ENCODE measurements around the gene PPP2R2B.

The PPP2R2B gene

DNA sequence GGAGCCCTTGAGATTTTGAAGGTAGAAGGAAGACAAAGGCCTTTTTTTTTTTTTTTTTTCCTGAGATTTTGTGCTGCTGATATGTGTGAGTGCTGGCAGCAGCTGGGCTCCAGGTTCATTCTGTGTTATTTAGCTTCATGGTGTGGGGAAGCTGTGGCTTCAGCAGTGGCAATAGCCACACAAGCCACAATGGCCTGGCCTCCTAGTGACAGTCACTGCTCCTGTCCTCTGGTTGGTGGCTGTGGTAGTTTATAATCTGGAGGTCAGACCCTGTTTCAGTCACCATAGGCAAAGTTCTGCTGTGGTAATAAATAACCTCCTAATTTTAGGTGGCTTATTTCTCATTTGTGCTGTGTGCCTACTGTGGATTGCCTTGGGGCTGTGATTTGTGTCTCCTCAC is 334.3 kb downstream of the PPP2R2B start:
- TF ChIP-seq, protein P1, sequence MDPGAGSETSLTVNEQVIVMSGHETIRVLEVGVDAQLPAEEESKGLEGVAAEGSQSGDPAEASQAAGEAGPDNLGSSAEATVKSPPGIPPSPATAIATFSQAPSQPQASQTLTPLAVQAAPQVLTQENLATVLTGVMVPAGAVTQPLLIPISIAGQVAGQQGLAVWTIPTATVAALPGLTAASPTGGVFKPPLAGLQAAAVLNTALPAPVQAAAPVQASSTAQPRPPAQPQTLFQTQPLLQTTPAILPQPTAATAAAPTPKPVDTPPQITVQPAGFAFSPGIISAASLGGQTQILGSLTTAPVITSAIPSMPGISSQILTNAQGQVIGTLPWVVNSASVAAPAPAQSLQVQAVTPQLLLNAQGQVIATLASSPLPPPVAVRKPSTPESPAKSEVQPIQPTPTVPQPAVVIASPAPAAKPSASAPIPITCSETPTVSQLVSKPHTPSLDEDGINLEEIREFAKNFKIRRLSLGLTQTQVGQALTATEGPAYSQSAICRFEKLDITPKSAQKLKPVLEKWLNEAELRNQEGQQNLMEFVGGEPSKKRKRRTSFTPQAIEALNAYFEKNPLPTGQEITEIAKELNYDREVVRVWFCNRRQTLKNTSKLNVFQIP (CRISPR knock-in tag; IDR thresholded peaks at IDR 0.05; ENCODE audit: borderline replicate concordance, low read depth), result no peak
- TF ChIP-seq ZFP3 (CRISPR knock-in tag; IDR thresholded peaks at IDR 0.05) (no peak), OSR1 (CRISPR knock-in tag; IDR thresholded peaks at IDR 0.05) (no peak)
- TF ChIP-seq, protein P2, sequence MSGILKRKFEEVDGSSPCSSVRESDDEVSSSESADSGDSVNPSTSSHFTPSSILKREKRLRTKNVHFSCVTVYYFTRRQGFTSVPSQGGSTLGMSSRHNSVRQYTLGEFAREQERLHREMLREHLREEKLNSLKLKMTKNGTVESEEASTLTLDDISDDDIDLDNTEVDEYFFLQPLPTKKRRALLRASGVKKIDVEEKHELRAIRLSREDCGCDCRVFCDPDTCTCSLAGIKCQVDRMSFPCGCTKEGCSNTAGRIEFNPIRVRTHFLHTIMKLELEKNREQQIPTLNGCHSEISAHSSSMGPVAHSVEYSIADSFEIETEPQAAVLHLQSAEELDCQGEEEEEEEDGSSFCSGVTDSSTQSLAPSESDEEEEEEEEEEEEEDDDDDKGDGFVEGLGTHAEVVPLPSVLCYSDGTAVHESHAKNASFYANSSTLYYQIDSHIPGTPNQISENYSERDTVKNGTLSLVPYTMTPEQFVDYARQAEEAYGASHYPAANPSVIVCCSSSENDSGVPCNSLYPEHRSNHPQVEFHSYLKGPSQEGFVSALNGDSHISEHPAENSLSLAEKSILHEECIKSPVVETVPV (CRISPR knock-in tag; IDR thresholded peaks at IDR 0.05), result no peak
- no peak for ATAC-seq

DNA sequence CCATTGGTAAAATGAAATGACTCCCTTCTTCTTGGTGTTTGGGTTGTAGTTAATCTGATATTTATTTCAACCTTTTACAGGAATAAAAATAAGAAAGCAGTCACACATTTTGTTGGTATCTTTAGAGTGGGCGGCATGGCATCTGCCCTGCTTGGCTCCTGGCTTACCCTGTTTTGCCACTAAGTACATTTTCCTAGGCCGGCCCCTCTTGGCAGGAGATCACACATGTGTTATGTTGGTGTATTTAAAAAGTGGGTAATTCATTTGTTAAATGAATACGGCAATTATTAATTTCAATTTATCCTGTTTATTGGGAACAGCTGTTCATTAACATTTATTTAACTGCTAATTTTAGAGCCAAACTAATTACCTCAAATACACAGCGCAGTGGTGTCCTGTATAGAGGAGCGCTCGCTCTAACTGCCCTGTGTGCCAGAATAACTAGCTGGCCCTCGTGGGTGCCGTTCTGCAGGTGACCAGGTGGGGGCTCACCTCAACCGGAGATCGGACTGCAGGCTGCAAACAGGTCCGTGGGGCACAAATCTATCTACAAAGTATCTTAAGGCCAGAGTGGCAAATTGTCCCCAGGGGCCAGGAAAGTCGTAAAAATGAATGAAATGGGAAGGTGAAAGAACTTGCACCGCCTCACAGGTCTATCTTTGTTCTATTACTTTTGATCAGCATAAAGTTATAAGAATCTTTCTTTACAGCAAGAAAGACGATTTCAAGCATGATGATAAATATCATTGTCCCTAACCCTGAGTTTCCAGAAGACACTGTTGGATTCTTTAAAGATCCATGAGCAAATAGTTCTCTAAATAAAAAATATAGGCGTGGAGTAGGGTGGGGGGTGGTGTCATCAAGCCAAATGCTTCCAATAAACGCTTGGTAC is 336.4 kb downstream of the PPP2R2B start:
- ATAC-seq, result peak; percentile 99
- TF ChIP-seq, protein P2 (CRISPR knock-in tag; IDR thresholded peaks at IDR 0.05), result no peak
- TF ChIP-seq CSDC2 (CRISPR knock-in tag; IDR thresholded peaks at IDR 0.05) (no peak), SNAI2 (CRISPR knock-in tag; IDR thresholded peaks at IDR 0.05) (no peak)

DNA sequence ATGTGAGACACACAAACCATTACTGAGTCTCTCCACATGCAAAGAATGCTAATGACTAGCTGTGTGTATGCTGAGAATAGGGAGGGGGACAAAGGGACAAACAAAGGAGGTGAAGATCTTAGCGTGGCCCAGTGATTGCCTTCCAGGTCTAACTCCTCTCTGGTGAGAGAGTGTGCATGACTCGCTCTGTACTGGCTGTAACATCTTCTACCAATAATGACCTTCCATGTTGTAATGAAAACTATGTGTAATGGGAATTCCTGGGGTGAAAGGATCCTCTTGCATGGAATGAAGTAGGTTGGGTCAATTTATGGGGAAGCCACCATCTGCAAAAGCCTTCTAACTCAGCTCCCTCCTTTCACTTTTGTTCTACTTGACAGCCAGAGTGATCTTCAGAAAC is 338.1 kb downstream of the PPP2R2B start:
- ATAC-seq, result no peak

DNA sequence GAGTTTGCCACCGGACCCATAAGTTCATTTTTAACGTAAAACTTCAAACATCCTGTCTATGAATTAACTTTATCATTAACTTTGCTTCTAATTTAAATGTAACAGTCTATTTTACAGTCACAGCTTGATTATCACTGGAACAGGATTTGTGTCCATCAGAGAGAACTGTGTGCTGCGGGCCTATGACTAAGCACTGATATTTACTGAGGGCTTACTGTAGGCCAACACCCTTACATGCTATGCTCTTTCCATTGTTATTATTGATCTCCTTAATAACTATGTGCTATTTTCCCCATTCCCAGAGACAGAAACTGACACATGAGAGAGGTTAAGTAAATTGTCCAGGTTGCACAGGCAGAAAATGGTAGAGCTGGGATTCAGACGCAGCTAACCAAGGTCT is 338.6 kb downstream of the PPP2R2B start:
- ATAC-seq, result no peak
- TF ChIP-seq PPARA (CRISPR knock-in tag; IDR thresholded peaks at IDR 0.05; ENCODE audit: borderline replicate concordance), result no peak
- TF ChIP-seq BACH2 (CRISPR knock-in tag; IDR thresholded peaks at IDR 0.05; ENCODE audit: borderline replicate concordance), result no peak
- no peak for TF ChIP-seq CSDC2 (CRISPR knock-in tag; IDR thresholded peaks at IDR 0.05)
- no peak for TF ChIP-seq GLIS3 (CRISPR knock-in tag; IDR thresholded peaks at IDR 0.05)
- TF ChIP-seq SNAI2 (CRISPR knock-in tag; IDR thresholded peaks at IDR 0.05), result no peak
- TF ChIP-seq ZNF8 (CRISPR knock-in tag; IDR thresholded peaks at IDR 0.05), result no peak
- TF ChIP-seq, protein P3, sequence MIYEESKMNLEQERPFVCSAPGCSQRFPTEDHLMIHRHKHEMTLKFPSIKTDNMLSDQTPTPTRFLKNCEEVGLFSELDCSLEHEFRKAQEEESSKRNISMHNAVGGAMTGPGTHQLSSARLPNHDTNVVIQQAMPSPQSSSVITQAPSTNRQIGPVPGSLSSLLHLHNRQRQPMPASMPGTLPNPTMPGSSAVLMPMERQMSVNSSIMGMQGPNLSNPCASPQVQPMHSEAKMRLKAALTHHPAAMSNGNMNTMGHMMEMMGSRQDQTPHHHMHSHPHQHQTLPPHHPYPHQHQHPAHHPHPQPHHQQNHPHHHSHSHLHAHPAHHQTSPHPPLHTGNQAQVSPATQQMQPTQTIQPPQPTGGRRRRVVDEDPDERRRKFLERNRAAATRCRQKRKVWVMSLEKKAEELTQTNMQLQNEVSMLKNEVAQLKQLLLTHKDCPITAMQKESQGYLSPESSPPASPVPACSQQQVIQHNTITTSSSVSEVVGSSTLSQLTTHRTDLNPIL (CRISPR knock-in tag; IDR thresholded peaks at IDR 0.05; ENCODE audit: low read depth), result no peak
- no peak for TF ChIP-seq ZC3H10 (CRISPR knock-in tag; IDR thresholded peaks at IDR 0.05)
- no peak for TF ChIP-seq ZNF565 (CRISPR knock-in tag; conservative IDR thresholded peaks at IDR 0.05; ENCODE audit: low read depth)
- no peak for TF ChIP-seq RARB (CRISPR knock-in tag; IDR thresholded peaks at IDR 0.05)
- TF ChIP-seq ESRRG (CRISPR knock-in tag; IDR thresholded peaks at IDR 0.05), result no peak
- no peak for TF ChIP-seq ZNF70 (CRISPR knock-in tag; IDR thresholded peaks at IDR 0.05)
- TF ChIP-seq, protein P4, sequence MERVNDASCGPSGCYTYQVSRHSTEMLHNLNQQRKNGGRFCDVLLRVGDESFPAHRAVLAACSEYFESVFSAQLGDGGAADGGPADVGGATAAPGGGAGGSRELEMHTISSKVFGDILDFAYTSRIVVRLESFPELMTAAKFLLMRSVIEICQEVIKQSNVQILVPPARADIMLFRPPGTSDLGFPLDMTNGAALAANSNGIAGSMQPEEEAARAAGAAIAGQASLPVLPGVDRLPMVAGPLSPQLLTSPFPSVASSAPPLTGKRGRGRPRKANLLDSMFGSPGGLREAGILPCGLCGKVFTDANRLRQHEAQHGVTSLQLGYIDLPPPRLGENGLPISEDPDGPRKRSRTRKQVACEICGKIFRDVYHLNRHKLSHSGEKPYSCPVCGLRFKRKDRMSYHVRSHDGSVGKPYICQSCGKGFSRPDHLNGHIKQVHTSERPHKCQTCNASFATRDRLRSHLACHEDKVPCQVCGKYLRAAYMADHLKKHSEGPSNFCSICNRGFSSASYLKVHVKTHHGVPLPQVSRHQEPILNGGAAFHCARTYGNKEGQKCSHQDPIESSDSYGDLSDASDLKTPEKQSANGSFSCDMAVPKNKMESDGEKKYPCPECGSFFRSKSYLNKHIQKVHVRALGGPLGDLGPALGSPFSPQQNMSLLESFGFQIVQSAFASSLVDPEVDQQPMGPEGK (CRISPR knock-in tag; IDR thresholded peaks at IDR 0.05; ENCODE audit: borderline replicate concordance), result no peak
- TF ChIP-seq ZFP30 (CRISPR knock-in tag; IDR thresholded peaks at IDR 0.05), result no peak
- TF ChIP-seq ARNTL (CRISPR knock-in tag; IDR thresholded peaks at IDR 0.05; ENCODE audit: borderline replicate concordance, low read depth), result no peak
- TF ChIP-seq ISL1 (CRISPR knock-in tag; IDR thresholded peaks at IDR 0.05), result no peak
- no peak for TF ChIP-seq TCF4 (CRISPR knock-in tag; IDR thresholded peaks at IDR 0.05; ENCODE audit: borderline replicate concordance)
- no peak for TF ChIP-seq ZFP3 (CRISPR knock-in tag; IDR thresholded peaks at IDR 0.05)

More for the DNA sequence above, 338.1 kb downstream of the PPP2R2B start:
- TF ChIP-seq GLIS3 (CRISPR knock-in tag; IDR thresholded peaks at IDR 0.05) (no peak), ZNF8 (CRISPR knock-in tag; IDR thresholded peaks at IDR 0.05) (no peak)
- TF ChIP-seq, protein P1 (CRISPR knock-in tag; IDR thresholded peaks at IDR 0.05; ENCODE audit: borderline replicate concordance, low read depth), result no peak
- TF ChIP-seq, protein P4 (CRISPR knock-in tag; IDR thresholded peaks at IDR 0.05; ENCODE audit: borderline replicate concordance), result no peak

Data from SK-N-SH treated with all-trans-retinoic acid at 6 μM for 48 hours (cell line).